SK-N-SH treated with all-trans-retinoic acid at 6 μM for 48 hours (cell line): Measurements from ENCODE around the gene RCVRN.

Experiments used
- CSRNP3 ChIP-seq: fragments of 250-450 bp; sonication (Bioruptor Pico); IDR thresholded peaks from 2 replicates; pipeline ENCODE4 v1.5.1; 2021; ENCODE audit warnings: mild to moderate bottlenecking, moderate library complexity
- ZC3H10 ChIP-seq: fragments of 250-450 bp; sonication (Bioruptor Pico); IDR thresholded peaks from 2 replicates; pipeline ENCODE4 v1.5.1; 2021; ENCODE audit warnings: mild to moderate bottlenecking, moderate library complexity
- ZFP30 ChIP-seq: fragments of 450-650 bp; formaldehyde crosslinking; IDR thresholded peaks from 2 replicates; pipeline ENCODE4 v1.5.0; 2022; ENCODE audit warnings: mild to moderate bottlenecking, moderate library complexity
- ZNF8 ChIP-seq: fragments of 450-650 bp; formaldehyde crosslinking; IDR thresholded peaks from 2 replicates; pipeline ENCODE4 v1.5.0; 2020; ENCODE audit warnings: mild to moderate bottlenecking, moderate library complexity
- TF ChIP-seq, protein P1 (sequence below): fragments of 250-450 bp; sonication (Bioruptor Pico); IDR thresholded peaks from 2 replicates; pipeline ENCODE4 v1.8.0; 2020; ENCODE audit warnings: mild to moderate bottlenecking, moderate library complexity, borderline replicate concordance

GRCh38 chr17:9872852-9873251 lies 32.2 kb downstream of the RCVRN start:
- TF ChIP-seq CSRNP3 (CRISPR knock-in tag) (no peak), ZFP30 (CRISPR knock-in tag) (no peak), ZNF8 (CRISPR knock-in tag) (no peak), ZC3H10 (CRISPR knock-in tag) (no peak)
- TF ChIP-seq, protein P1, sequence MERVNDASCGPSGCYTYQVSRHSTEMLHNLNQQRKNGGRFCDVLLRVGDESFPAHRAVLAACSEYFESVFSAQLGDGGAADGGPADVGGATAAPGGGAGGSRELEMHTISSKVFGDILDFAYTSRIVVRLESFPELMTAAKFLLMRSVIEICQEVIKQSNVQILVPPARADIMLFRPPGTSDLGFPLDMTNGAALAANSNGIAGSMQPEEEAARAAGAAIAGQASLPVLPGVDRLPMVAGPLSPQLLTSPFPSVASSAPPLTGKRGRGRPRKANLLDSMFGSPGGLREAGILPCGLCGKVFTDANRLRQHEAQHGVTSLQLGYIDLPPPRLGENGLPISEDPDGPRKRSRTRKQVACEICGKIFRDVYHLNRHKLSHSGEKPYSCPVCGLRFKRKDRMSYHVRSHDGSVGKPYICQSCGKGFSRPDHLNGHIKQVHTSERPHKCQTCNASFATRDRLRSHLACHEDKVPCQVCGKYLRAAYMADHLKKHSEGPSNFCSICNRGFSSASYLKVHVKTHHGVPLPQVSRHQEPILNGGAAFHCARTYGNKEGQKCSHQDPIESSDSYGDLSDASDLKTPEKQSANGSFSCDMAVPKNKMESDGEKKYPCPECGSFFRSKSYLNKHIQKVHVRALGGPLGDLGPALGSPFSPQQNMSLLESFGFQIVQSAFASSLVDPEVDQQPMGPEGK (CRISPR knock-in tag): no peak
